ENCODE results near the gene TCF4.

DNA sequence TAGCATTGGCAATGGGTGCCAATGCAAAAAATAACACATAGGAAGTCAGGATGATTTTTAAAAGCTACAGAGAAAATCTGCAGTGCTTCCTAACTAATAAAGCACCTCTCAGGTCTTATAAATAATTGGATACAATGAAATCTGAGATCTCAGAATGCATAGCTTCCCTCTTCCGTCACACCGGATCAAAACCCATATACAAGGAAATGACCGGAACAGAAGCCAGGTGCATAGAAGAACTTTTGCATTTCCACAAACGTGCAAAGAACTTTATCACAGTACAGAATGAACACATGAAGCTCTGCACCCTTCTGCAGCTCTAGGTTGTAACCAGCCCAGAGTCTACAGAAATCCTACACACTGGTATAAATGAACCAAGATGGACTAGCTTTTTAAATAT is 145.4 kb downstream of the TCF4 start:
- TF ChIP-seq, protein P1, sequence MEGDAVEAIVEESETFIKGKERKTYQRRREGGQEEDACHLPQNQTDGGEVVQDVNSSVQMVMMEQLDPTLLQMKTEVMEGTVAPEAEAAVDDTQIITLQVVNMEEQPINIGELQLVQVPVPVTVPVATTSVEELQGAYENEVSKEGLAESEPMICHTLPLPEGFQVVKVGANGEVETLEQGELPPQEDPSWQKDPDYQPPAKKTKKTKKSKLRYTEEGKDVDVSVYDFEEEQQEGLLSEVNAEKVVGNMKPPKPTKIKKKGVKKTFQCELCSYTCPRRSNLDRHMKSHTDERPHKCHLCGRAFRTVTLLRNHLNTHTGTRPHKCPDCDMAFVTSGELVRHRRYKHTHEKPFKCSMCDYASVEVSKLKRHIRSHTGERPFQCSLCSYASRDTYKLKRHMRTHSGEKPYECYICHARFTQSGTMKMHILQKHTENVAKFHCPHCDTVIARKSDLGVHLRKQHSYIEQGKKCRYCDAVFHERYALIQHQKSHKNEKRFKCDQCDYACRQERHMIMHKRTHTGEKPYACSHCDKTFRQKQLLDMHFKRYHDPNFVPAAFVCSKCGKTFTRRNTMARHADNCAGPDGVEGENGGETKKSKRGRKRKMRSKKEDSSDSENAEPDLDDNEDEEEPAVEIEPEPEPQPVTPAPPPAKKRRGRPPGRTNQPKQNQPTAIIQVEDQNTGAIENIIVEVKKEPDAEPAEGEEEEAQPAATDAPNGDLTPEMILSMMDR (IDR thresholded peaks at IDR 0.05) = no peak
- TF ChIP-seq POLR2A (IDR thresholded peaks at IDR 0.05) = no peak

Data from upper lobe of left lung (tissue), 4 donors.